GM12878 (cell line): ENCODE data around the gene KCNQ1. TPM values are rescaled to one million over a fixed set of nuclear protein-coding genes. Genes with fewer than 3 reads are reported as not detected.

Source experiments
- ATAC-seq: fragments of 200-7000 bp; cut with Tn5 transposase; 3 replicates; pipeline ENCODE4 v1.9.1; 2020; ENCODE audit warnings: mild to moderate bottlenecking, moderate library complexity
- BruUV-seq: library from RNA; stranded (reverse); fragments of 400-500 nt; replicated peaks from 2 replicates; lab custom pipeline; 2021; lab: Mats Ljungman, UMichigan
- CTCF ChIA-PET: fragments of 300-600 bp; sonication (Branson Sonifier 250); formaldehyde crosslinking; extraction: SDS; loops from one replicate; lab custom pipeline; 2021; ENCODE audit warnings: inconsistent platforms; lab: Yijun Ruan, JAX
- POLR2A ChIA-PET: fragments of 350-600 bp; formaldehyde crosslinking; extraction: SDS; loops from one replicate; lab custom pipeline; 2021; ENCODE audit warnings: inconsistent platforms; lab: Charles Lee
- RAD21 ChIA-PET: fragments of 300-600 bp; sonication (Branson Sonifier 250); formaldehyde crosslinking; loops from one replicate; lab custom pipeline; 2023; ENCODE audit warnings: antibody characterized with exemption; ENCODE audit not compliant: unreplicated experiment; lab: Charles Lee
- SMC1A ChIA-PET: fragments of 300-600 bp; sonication (Branson Sonifier 250); formaldehyde crosslinking; loops from one replicate; lab custom pipeline; 2023; ENCODE audit not compliant: unreplicated experiment, uncharacterized antibody; lab: Charles Lee
- DNase-seq: peaks from one replicate; pipeline ENCODE4 v3.0.0-alpha.2; 2011; ENCODE audit warnings: low read depth, low spot score
- FAIRE-seq: peaks from 3 replicates; lab custom pipeline; 2011; peaks lifted over from hg19 to GRCh38; lab: Jason Lieb, UNC
- H2AFZ ChIP-seq: 2 replicates; pipeline ENCODE4 v1.6.0; 2011; ENCODE audit warnings: low read depth, low read length, control low read depth; ENCODE audit not compliant: control insufficient read depth
- H3K27ac ChIP-seq: 2 replicates; pipeline ENCODE4 v1.5.1; 2011; ENCODE audit warnings: control low read depth; ENCODE audit not compliant: control insufficient read depth, insufficient read depth
- H3K27me3 ChIP-seq, 2 experiments: replicated peaks in 1 of 2; 2 replicates each; pipeline versions ENCODE4 v1.6.0 to v1.6.1; 2011; ENCODE audit warnings: low read length in 1 of 2; ENCODE audit not compliant: control insufficient read depth in 2 of 2, insufficient read depth in 2 of 2
- H3K36me3 ChIP-seq, 2 experiments: 2 replicates each; pipeline ENCODE4 v1.5.1; 2011; ENCODE audit warnings: low read length in 1 of 2; ENCODE audit not compliant: control insufficient read depth in 2 of 2, insufficient read depth in 2 of 2
- H3K4me1 ChIP-seq: 2 replicates; pipeline ENCODE4 v1.6.1; 2011; ENCODE audit warnings: mild to moderate bottlenecking, low read length, moderate library complexity, mixed read lengths; ENCODE audit not compliant: control insufficient read depth, insufficient read depth
- H3K4me2 ChIP-seq: 2 replicates; pipeline ENCODE4 v1.6.0; 2011; ENCODE audit warnings: control low read depth; ENCODE audit not compliant: control insufficient read depth, insufficient read depth
- H3K4me3 ChIP-seq: fragments of 200-600 bp; sonication (generic); 2 replicates; pipeline ENCODE4 v1.5.1; 2016
- H3K79me2 ChIP-seq: 2 replicates; pipeline ENCODE4 v1.6.0; 2011; ENCODE audit warnings: low read length; ENCODE audit not compliant: control insufficient read depth, insufficient read depth
- H3K9ac ChIP-seq: 2 replicates; pipeline ENCODE4 v1.8.0; 2011; ENCODE audit warnings: low read length, control low read depth, mixed read lengths; ENCODE audit not compliant: control insufficient read depth, insufficient read depth
- H3K9me3 ChIP-seq: replicated peaks from 3 replicates; pipeline ENCODE4 v1.5.1; 2011; ENCODE audit warnings: mild to moderate bottlenecking, low read length; ENCODE audit not compliant: control insufficient read depth, insufficient read depth
- H4K20me1 ChIP-seq: 2 replicates; pipeline ENCODE4 v1.6.0; 2011; ENCODE audit not compliant: control insufficient read depth, insufficient read depth
- ATF2 ChIP-seq: IDR thresholded peaks from 2 replicates; pipeline ENCODE4 v1.6.1; 2012; ENCODE audit warnings: low read length, inconsistent platforms
- CBX3 ChIP-seq: fragments of 200-600 bp; sonication (generic); IDR thresholded peaks from 2 replicates; pipeline ENCODE4 v1.6.1; 2016; ENCODE audit warnings: low read depth, borderline replicate concordance
- CUX1 ChIP-seq: IDR thresholded peaks from 2 replicates; pipeline ENCODE4 v1.6.1; 2012; ENCODE audit warnings: improper control_type of control experiment, low read depth, low read length; ENCODE audit not compliant: insufficient replicate concordance
- HDAC2 ChIP-seq: fragments of 200-600 bp; sonication (generic); IDR thresholded peaks from 2 replicates; pipeline ENCODE4 v1.6.1; 2017
- KDM1A ChIP-seq: fragments of 200-600 bp; sonication (generic); IDR thresholded peaks from 2 replicates; pipeline ENCODE4 v1.6.1; 2016; ENCODE audit warnings: borderline replicate concordance
- MLLT1 ChIP-seq: fragments of 450-650 bp; IDR thresholded peaks from 2 replicates; pipeline ENCODE4 v1.6.1; 2016; ENCODE audit warnings: mild to moderate bottlenecking
- NFYA ChIP-seq: IDR thresholded peaks from 2 replicates; pipeline ENCODE4 v1.6.1; 2011; ENCODE audit warnings: low read depth, mild to moderate bottlenecking, low read length, improper control_type of control experiment, borderline replicate concordance
- POU2F2 ChIP-seq: IDR thresholded peaks from 3 replicates; pipeline ENCODE4 v1.6.1; 2011; ENCODE audit warnings: low read depth, mild to moderate bottlenecking, low read length, borderline replicate concordance
- RFX5 ChIP-seq: IDR thresholded peaks from 2 replicates; pipeline ENCODE4 v1.6.1; 2011; ENCODE audit warnings: low read depth, low read length, improper control_type of control experiment
- SKIL ChIP-seq: fragments of 450-650 bp; IDR thresholded peaks from 2 replicates; pipeline ENCODE4 v1.6.1; 2017; ENCODE audit warnings: mild to moderate bottlenecking, low read depth, inconsistent platforms; ENCODE audit not compliant: poor library complexity, severe bottlenecking
- USF2 ChIP-seq: IDR thresholded peaks from 2 replicates; pipeline ENCODE4 v1.6.1; 2011; ENCODE audit warnings: low read depth, low read length, improper control_type of control experiment, borderline replicate concordance
- WGBS: methylation state at CpG from one replicate; pipeline ENCODE4 v1.1.6; 2016; ENCODE audit warnings: low lambda C conversion rate; ENCODE audit not compliant: insufficient replicate concordance, insufficient coverage; ENCODE audit errors: missing lambda C conversion rate; 5-methylcytosine and 5-hydroxymethylcytosine counted together
- in situ Hi-C: fragments of 300-500 bp; cut with MboI; formaldehyde crosslinking; loops from 9 replicates; pipeline ENCODE4 v1.14.3; 2018; ENCODE audit warnings: mixed read lengths
- intact Hi-C: fragments of 100-400 bp; cut with micrococcal nuclease; formaldehyde crosslinking; loops from one replicate; pipeline ENCODE4 v1.14.2; 2022; ENCODE audit not compliant: unreplicated experiment
- polyA plus RNA-seq, 11 experiments: library from polyadenylated mRNA; depleted of rRNA in 4 of 11; unstranded in 6 of 11; stranded (reverse) in 5 of 11; fragments of >200 nt; fragmentation: Nextera tagmentation in 4 of 11; fragmentation: Illumina TruSeq in 1 of 11; extraction: Ambion mirVana in 4 of 11; extraction: Trizol in 1 of 11; gene quantifications; 1 replicate in 1 of 11; 2 replicates in 10 of 11; pipeline versions ENCODE4 v1.2.1 to v1.2.3, GENCODE V29; 2011 to 2016; ENCODE audit warnings: inconsistent platforms in 2 of 11, missing spikeins in 2 of 11, low read depth in 1 of 11
- total RNA-seq, 4 experiments: library from RNA; depleted of rRNA in 3 of 4; stranded (reverse); fragments of >200 nt in 3 of 4; fragmentation: Illumina TruSeq in 1 of 4; extraction: Trizol in 1 of 4; gene quantifications; 2 replicates each; pipeline versions ENCODE4 v1.2.1 to v1.2.3, GENCODE V29; 2013 to 2021

Gene KCNQ1
- total and polyA plus RNA-seq, 10 of the 15 experiments (the other 5 are each of a cell fraction or from before 2014, with no cell fraction given), result 0.03 to 0.15 (median 0.12) TPM; not detected in 7

- POLR2A ChIA-PET, result no interaction called here
- no peak overlapping the region for H3K9ac ChIP-seq
- no TSS peak for BruUV-seq
- intact Hi-C loops (no loop called here), in situ Hi-C loops (no loop called here)
- peaks cover 10% of the 10 kb centered on the region for H3K4me1 ChIP-seq
- FAIRE-seq (no peak), ATAC-seq (no peak), DNase-seq (no peak)
- H3K79me2 ChIP-seq, result no peaks in the 10 kb centered on the region
- no peak overlapping the region for H3K27ac ChIP-seq
- H3K27me3 ChIP-seq, result no peaks in the 10 kb centered on the region
- 55% methylated on average over 22 of the region's 22 CpGs for WGBS
- no peak overlapping the region; the same call in 1 of the 2 replicates for H3K4me2 ChIP-seq
- RAD21 ChIA-PET, result interaction anchor here (0.9 to 1.2 kb wide), 2 partner anchors 100 to 223 kb away, joined by 3 to 4 read pairs; no protein-coding TSS in a partner anchor
- no peaks in the 10 kb centered on the region for H3K9me3 ChIP-seq
- CTCF ChIA-PET, result interaction anchor here (0.6 to 1.2 kb wide), 3 partner anchors 107 to 505 kb away, joined by 3 read pairs; no protein-coding TSS in a partner anchor
- no peak overlapping the region for H2AFZ ChIP-seq
- SMC1A ChIA-PET, result interaction anchor here (0.9 kb wide), 1 partner anchor 364 kb away, joined by 4 read pairs; no protein-coding TSS in a partner anchor
- no peaks in the 10 kb centered on the region for H4K20me1 ChIP-seq
- no peak overlapping the region for H3K4me3 ChIP-seq
- H3K36me3 ChIP-seq, result no peaks in the 10 kb centered on the region
- TF ChIP-seq SKIL (no peak), RFX5 (no peak), CBX3 (no peak), CUX1 (no peak), KDM1A (no peak), USF2 (no peak), HDAC2 (no peak), POU2F2 (no peak), MLLT1 (no peak), ATF2 (no peak), NFYA (no peak)
These were observed 82.9 kb downstream of the KCNQ1 start for GRCh38 chr11:2527621-2528291.
